GM19043 (cell line): ENCODE data around the gene GLI3.

Experiments used
- ATAC-seq: cut with Tn5 transposase; IDR thresholded peaks from one replicate; pipeline ENCODE4 v1.9.1; 2021; ENCODE audit warnings: low read depth; ENCODE audit not compliant: unreplicated experiment

GLI3 gene

GRCh38 chr7:42059275-42059674 lies 177.7 kb downstream of the GLI3 start:
- no peak for ATAC-seq

- ATAC-seq: no peak
Observed at GRCh38 chr7:42057331-42057730, 179.7 kb downstream of the GLI3 start.

- no peak for ATAC-seq
Observed at GRCh38 chr7:42055171-42055570, 181.8 kb downstream of the GLI3 start.

GRCh38 chr7:42053834-42054233 lies 183.2 kb downstream of the GLI3 start:
- no peak for ATAC-seq

- no peak for ATAC-seq
Observed at GRCh38 chr7:42049761-42050160, 187.2 kb downstream of the GLI3 start.

GRCh38 chr7:42046483-42046882 lies 190.5 kb downstream of the GLI3 start:
- ATAC-seq: no peak

- no peak for ATAC-seq
Observed at GRCh38 chr7:42045961-42046360, 191.0 kb downstream of the GLI3 start.

GRCh38 chr7:42039921-42040320 lies 197.1 kb downstream of the GLI3 start:
- no peak for ATAC-seq

- ATAC-seq: no peak
Observed at GRCh38 chr7:42035210-42035609, 201.8 kb downstream of the GLI3 start.

GRCh38 chr7:42033480-42033879 lies 203.5 kb downstream of the GLI3 start:
- ATAC-seq: no peak

GRCh38 chr7:42029405-42029804 lies 207.6 kb downstream of the GLI3 start:
- no peak for ATAC-seq

- no peak for ATAC-seq
Observed at GRCh38 chr7:42027521-42027920, 209.5 kb downstream of the GLI3 start.

- no peak for ATAC-seq
Observed at GRCh38 chr7:42026622-42027197, 210.3 kb downstream of the GLI3 start.

- no peak for ATAC-seq
Observed at GRCh38 chr7:42025635-42026375, 211.2 kb downstream of the GLI3 start.

- no peak for ATAC-seq
Observed at GRCh38 chr7:42024537-42024936, 212.5 kb downstream of the GLI3 start.

GRCh38 chr7:42023262-42023661 lies 213.7 kb downstream of the GLI3 start:
- ATAC-seq: no peak

- no peak for ATAC-seq
Observed at GRCh38 chr7:42022791-42023190, 214.2 kb downstream of the GLI3 start.

GRCh38 chr7:42022056-42022455 lies 215.0 kb downstream of the GLI3 start:
- no peak for ATAC-seq

- no peak for ATAC-seq
Observed at GRCh38 chr7:42021631-42022030, 215.4 kb downstream of the GLI3 start.

GRCh38 chr7:42020061-42020460 lies 216.9 kb downstream of the GLI3 start:
- no peak for ATAC-seq

- no peak for ATAC-seq
Observed at GRCh38 chr7:42017349-42017986, 219.5 kb downstream of the GLI3 start.

GRCh38 chr7:42016517-42016916 lies 220.5 kb downstream of the GLI3 start:
- ATAC-seq: no peak
